GM21576 (cell line): ENCODE data around the gene SLC12A7.
"Not testable (repeated sequence)": the region's sequence is repeated elsewhere in the genome, so short reads cannot be mapped to it uniquely, and the experiment has no call there.

Experiments
- ATAC-seq: cut with Tn5 transposase; IDR thresholded peaks from one replicate; pipeline ENCODE4 v1.9.1; 2021; ENCODE audit warnings: mild to moderate bottlenecking, moderate library complexity; ENCODE audit not compliant: unreplicated experiment

SLC12A7 gene

GRCh38 chr5:1099926-1100663 lies 11.8 kb downstream of the SLC12A7 start:
- ATAC-seq: no peak

- no peak for ATAC-seq
Observed at GRCh38 chr5:1098986-1099597, 12.8 kb downstream of the SLC12A7 start.

- not testable (repeated sequence) for ATAC-seq
Observed at GRCh38 chr5:1097988-1098385, 13.9 kb downstream of the SLC12A7 start.

GRCh38 chr5:1097381-1097987 lies 14.4 kb downstream of the SLC12A7 start:
- no peak for ATAC-seq

GRCh38 chr5:1096838-1097237 lies 15.0 kb downstream of the SLC12A7 start:
- ATAC-seq: no peak

- ATAC-seq: no peak
Observed at GRCh38 chr5:1095990-1096363, 15.9 kb downstream of the SLC12A7 start.

GRCh38 chr5:1095302-1095989 lies 16.4 kb downstream of the SLC12A7 start:
- ATAC-seq: no peak

- ATAC-seq: no peak
Observed at GRCh38 chr5:1094670-1095190, 17.1 kb downstream of the SLC12A7 start.

GRCh38 chr5:1093361-1093760 lies 18.5 kb downstream of the SLC12A7 start:
- ATAC-seq: no peak

- no peak for ATAC-seq
Observed at GRCh38 chr5:1092122-1092521, 19.7 kb downstream of the SLC12A7 start.

GRCh38 chr5:1091632-1092031 lies 20.2 kb downstream of the SLC12A7 start:
- no peak for ATAC-seq

- ATAC-seq: no peak
Observed at GRCh38 chr5:1090538-1090937, 21.3 kb downstream of the SLC12A7 start.

- ATAC-seq: no peak
Observed at GRCh38 chr5:1089621-1090040, 22.2 kb downstream of the SLC12A7 start.

GRCh38 chr5:1089146-1089545 lies 22.7 kb downstream of the SLC12A7 start:
- ATAC-seq: no peak

GRCh38 chr5:1088726-1089125 lies 23.1 kb downstream of the SLC12A7 start:
- no peak for ATAC-seq

GRCh38 chr5:1088031-1088430 lies 23.8 kb downstream of the SLC12A7 start:
- no peak for ATAC-seq

GRCh38 chr5:1087428-1087827 lies 24.4 kb downstream of the SLC12A7 start:
- ATAC-seq: no peak

- ATAC-seq: no peak
Observed at GRCh38 chr5:1086871-1087270, 25.0 kb downstream of the SLC12A7 start.

- ATAC-seq: no peak
Observed at GRCh38 chr5:1086137-1086536, 25.7 kb downstream of the SLC12A7 start.

- ATAC-seq: no peak
Observed at GRCh38 chr5:1085391-1085790, 26.5 kb downstream of the SLC12A7 start.

GRCh38 chr5:1083823-1084605 lies 27.8 kb downstream of the SLC12A7 start:
- ATAC-seq: no peak
